NCI-H510A (cell line): ENCODE data around the gene PTOV1.

Source experiments
- DNase-seq: peaks from one replicate; lab custom pipeline; 2025; lab: John Stamatoyannopoulos, UW

PTOV1 gene

DNA sequence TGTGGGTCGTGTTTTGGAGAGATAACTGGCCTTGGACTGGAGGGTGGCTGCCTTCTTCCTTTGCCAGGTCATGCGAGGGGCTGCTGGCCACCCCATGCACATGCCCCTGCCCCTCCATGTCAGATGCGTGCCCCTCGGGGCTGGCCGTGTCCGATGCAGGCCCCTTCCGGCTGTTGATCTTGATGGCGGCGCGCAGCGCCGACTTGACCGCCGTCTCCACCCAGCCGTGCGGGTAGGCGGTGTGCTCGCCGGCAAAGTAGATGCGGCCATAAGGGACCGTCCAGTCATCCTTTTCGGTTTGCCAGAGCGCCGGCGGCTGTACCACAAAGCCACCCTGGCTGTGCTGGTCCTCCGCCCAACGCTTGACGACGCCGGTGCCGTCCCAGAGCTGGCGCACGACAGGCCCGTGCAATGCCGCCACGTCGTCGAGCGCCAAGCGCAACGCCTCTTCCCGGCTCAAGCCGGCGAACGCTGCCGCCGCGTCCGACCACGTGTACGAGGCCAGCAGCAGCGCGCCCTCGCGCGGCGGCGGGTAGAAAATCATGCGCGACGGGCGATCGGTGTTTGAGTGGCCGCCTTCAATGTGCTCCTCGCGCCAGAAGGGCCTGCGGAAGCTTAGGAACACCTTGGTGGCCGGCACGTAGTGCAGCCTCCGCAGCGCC is 38.9 kb downstream of the PTOV1 start:
- DNase-seq, result no peak

DNA sequence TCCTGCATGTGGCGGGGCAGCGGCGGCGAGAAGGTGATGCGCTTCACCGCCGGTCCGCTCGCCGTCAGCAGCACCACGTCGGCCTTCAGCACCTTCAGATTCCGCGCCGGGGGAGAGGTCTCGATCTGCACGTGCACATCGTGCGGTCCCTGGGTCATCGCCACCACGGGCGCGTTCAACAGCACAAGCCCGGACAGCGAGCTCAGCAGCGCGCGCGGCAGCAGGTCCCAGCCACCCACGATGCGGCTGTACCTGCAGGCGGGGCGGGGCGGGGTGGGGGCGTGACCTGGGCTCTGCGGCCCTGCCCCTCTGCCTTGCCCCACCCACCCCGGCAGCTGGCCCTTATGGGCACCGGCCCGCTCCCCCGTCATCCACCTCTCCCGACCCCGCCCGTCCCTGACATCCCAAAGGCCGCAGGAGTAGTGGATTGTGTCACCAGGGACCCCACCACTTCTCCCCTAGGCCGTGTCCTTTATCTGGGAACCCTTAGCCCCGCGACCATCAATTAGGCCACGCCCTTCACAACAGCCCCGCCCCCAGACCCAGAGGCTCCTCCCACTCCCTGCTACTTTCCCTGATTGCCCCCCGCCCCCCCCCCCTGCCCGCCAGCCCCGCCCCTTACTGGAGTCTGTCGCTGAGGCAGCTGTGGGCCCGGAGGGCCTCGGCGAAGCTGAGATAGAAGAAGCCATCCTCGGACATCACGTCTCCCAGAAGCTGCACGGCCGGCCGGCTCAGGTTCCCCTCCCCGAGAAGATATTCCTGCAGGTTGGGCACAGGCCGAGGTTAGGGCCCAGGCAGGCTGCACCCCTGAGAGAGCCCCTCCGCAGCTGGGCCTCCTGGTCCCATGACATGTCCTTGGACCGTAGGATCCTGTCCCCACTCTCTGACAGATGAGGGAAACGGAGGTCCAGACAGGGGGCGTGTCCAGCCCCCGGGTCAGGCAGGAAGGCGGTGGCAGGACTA is 39.7 kb downstream of the PTOV1 start:
- no peak for DNase-seq

DNA sequence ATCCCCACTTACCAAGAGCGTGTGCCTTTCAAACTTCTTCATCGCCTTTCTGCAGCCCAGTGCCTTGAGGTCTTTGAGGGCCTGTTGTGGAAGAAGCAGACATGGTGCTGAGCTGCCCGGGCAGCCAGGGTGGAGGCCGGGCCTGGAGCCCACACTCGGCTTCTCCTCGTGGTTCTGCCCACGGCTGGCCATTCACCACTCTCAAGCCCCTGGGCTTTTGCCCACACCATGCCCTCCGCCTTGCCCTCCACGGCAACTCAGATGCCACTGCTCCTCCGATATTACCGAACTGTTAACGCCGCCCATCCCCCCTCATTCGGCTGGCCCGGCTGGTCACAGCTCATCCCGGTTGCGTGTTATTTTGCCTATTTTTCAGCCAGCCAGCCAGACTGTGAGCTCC is 40.4 kb downstream of the PTOV1 start:
- DNase-seq, result no peak

DNA sequence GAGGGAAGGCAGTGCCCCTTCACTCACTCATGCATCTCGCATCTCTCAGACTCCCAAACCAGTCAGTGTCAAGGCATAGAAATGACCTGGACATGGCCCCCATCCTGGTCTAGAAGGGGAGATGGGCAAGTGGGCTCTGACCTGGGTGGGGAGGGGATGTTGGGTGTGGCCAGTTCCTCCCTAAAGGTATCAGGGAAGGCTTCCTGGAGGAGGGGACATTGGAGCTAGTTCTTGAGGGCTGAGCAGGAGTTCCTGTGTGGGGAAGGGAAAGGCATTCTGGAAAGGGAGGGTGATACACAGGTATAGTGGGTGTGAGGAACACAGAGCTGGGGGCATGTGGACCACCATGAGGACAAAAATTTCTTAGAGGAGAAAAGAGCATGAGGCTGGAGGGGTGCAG is 41.8 kb downstream of the PTOV1 start:
- no peak for DNase-seq

DNA sequence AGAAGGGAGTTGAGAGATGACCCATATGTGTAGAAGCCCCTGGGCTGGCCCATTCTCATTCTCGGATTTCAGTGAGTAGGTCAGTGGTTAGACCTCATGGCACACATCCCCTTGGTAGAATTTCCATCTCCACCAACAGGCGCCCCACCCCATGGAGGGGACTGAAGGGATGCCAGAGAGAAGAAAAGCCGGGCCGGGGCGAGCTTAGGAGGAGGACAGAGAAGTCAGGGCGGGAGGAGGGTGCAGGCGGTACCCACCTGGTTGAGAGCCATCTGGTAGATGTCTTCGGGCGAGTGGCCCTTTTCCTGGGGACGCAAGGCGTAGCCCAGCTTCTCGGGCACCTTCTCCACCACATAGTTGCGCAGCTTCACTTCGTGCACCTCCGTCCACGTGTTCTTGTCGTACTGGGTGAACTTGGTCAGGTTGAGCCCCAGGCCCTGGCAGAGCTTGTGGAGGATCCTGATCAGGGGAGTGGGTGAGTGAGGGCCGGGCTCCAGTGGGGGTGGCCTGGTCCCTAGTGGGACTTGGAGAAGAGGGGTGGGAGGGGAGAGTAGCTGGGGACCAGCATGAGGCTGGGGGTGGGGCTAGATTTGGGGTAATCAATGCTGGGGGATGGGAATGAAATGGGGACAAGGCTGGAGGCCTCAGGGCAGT is 43.2 kb downstream of the PTOV1 start:
- DNase-seq, result no peak

DNA sequence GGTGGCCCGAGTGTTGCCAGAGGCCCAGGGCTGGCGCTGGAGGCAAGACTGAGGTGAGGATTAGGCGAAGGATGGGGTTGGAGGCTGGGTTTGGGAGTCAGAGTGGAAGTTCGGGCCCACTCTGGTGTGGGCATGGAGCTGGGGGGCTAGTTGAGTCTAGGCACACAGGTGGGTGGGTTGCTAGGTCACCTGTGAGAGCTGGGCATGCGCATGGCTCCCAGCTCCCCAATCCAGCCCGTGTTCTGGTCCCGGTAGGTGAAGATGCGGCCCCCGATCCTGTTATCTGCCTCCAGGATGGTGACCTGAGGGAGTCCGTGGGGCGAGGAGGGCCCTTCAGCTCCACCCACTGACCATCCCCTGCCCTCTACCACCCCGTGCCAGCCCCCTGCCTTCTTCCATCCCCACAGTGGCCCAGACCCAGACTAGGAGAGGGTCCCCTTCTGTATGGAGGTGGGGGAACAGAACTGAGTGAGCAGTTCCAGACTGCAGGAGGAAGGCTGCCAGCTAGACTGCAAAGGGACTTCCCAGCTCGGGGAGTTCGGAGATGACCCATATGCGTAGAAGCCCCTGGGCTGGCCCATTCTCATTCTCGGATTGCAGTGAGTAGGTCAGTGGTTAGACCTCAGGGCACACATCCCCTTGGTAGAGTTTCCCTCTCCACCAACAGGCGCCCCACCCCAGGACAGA is 44.1 kb downstream of the PTOV1 start:
- no peak for DNase-seq

DNA sequence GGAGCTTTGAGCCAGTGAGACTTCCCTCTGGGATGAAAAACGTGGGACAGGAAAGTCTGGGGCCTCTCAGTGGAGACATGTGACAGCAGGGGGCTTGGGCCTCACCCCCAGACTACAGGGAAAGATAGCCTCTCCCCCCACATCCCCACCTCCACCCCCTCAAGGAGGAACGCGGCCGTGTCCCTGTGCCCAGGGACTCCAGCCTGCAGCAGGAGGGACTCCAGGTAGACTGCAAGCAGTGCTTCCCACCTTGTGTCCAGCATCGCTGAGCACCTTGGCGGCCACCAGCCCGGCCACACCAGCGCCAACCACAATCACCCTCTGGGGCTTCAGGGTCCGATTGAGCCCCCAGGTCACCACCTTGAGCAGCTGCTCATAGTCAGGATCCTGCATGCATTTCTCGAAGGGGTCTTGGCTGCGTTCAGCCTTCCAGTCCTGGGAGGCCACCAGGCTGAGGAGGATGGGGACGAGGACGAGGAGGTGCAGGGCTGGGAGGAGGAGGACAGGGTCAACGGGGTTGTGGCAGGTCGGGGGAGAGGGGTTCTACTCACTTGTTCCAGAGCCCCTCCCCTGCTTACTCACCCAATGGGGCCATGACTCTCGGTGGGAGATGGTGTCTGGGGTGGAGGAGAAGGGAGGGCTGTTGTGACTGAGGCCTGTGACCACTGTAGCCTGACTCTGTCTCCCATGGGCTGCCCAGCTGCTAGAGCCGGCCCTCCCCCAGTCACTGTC is 44.8 kb downstream of the PTOV1 start:
- no peak for DNase-seq

DNA sequence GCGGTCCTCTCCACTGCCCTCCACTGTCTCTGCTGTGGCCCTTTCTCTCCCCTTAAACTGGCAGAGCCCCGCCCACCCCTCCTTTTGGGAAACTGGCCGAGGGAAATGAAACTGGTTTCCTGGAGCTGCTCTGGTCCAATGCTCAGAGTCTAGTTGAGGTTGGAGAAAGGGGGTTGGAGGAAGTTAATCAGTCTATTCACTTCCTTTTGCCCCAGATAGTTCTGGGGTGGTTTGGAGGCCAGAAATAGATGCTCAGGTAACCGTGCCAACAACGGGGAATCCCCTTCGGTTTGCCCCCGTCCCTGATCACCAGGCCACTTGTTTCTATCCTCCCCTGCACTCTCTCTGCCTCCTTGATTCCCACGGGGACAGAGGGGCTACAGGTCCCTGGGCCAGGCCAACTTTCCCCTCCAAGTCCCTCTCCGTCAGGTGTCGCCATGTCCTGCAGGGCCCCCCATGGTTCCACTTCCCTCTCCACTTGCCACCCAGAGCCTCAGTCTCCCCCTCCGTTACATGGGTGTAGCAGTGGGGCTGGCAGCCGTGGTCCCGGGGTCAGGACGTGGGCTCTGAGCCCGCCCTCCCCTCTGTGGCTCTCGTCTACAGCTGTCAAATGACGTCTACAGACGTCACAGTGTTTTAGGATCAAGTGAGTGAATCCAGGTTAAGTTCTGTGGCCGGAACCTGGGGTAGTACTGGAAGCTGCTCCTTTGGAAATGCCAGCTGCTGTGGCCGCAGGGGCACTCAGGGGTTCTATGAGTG is 46.1 kb downstream of the PTOV1 start, which contains the start of gene IL4I1:
Gene IL4I1, minus strand, starts transcription at position 25 of the 759 bp plus-strand sequence. CDS start 727 bp downstream, outside the sequence.
- no peak for DNase-seq

DNA sequence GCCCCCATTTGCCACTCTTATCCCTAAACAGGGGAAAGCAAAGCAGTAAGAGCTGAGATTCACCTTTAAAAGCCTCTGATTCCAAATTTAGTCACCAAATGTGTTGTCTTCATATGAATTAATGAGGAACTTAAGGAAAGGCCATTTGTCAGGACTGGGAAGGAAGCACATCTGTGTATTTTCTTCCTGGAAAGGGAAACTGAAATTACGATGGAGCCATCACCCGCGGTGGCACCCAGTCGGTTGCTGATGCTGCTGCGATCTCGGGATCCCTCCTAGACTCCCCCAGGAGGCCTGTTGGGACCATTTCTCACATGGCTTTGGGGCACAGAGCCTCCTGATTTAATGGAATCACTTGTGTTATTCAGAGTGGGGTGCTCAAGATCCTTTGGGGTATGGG is 53.2 kb downstream of the PTOV1 start:
- DNase-seq, result no peak

DNA sequence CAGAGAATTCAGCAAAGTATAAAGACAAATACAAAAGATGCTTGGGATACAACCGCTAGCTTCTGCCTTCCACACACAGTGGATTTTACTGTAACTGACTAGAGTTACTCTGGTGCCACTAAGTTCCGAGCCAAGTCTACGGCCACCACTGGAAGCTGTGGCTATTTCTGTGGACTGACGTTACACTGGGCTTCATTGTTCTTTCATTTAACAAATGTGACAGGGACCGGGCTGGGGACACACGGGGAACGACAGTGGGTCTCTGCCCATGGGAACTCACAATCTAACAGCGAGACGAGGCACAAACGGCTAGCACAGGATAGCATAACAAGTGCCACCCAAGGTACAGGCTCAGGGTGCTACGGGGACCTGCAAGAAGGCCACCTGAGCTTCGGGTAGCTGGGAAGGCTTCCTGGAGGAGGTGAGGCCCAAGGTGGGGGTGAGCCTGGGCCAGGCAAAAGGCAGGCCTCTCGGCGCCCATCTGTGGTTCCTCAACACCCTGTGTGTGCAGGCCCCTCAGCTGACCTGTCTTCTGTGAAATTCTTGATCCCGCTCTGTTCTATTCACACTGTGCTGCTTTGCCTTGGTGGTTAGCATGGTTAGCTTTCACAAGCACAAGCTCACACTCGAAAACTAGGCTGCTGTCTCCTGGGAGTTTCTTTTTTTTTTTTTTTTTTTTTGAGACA is 56.1 kb downstream of the PTOV1 start:
- DNase-seq, result no peak

DNA sequence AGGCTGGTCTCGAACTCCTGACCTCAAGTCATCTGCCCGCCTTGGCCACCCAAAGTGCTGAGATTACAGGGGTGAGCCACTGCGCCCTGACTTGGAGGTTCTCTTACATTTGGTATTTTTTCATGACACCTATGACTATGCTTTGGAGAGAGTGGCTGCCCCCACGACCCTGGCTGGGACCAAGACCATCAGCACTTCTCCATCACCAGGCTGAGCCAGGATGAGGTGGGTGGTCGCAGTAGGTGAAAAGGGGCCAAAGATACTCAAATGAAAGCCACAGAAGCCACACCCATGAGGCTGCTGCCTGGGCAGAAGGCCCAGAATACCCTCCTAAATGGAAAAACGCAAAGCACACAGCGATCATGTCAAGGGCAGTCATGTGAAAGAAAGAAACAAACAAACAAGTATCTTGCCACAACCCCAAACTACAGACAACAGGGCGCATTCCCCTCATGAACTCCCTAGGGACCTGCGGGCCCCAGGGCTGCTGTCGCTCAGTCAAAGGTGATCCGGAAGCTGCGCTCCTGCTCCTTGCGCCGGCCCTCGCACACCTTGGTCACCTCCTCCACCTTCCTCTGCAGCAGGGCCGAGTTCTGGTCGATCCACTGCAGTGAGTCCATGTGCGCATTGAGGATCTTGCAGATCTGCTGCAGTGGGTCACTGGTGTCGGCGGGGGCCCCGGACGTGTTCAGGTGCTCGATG is 56.9 kb downstream of the PTOV1 start:
- no peak for DNase-seq

DNA sequence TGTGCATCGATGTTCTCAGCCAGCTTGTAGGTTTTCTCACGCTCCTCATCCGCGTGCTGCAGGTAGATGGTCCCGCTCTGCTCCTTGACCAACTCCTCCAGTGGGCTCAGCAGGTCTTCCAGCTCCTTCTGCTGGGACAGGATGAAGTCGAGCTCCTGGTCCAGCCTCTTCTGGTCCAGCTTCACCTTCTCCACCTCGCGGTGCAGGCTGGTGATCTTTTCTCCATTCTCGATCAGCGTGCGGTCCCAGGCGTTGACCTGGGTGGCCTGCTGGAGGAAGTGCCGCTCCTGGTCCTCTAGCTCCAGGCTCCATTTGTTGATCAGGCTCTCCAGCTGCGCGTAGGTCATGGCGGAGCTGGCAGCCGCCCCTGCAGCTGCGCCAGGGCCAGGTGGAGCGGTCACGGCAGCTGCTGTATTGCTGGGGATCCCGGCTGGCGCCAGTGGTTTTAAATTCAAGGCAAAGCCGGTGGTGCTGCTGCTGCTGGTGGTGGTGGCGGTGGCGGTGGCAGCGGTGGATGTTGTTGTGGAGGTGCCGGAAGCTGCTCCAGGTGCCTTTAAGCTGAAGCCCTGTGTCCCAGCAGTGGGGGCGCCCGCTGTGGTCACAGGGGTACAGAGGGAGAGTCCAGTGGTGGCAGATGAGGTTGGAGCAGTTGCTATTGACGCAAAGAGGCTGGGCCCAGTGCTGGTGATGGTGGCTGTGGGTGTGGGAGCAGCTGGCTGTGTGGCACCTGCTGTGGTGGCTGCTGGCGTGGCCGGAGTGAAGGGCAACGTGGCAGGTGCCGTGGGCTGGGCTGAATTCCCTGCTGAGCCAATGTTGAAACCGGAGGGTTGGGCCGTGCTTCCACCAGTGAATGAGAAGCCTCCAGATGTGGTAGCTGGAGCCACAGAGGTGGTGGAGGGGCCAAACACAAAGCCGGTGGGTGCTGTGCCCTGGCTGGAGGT is 57.8 kb downstream of the PTOV1 start:
- no peak for DNase-seq

DNA sequence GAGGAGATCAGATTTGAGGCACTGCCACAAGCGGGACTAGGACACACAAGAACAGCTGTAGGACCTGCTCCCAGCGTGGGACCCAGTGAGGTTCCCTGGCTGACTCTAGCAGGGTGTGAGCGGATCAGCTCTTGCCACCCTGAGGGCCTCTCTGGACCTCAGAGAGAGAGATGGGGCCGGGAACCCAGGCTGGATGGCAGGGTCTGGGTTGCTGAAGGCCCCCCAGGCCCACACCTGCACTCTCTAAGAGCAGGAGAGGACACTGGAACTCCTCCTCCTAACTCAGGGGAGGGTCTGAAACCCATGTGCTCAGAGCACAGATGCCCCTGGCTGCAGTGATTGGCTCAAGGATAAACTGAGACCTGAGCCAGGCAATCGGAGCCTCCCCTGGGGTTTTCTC is 59.2 kb downstream of the PTOV1 start:
- DNase-seq, result no peak
